ENCODE results near the gene ALDOB.

DNA sequence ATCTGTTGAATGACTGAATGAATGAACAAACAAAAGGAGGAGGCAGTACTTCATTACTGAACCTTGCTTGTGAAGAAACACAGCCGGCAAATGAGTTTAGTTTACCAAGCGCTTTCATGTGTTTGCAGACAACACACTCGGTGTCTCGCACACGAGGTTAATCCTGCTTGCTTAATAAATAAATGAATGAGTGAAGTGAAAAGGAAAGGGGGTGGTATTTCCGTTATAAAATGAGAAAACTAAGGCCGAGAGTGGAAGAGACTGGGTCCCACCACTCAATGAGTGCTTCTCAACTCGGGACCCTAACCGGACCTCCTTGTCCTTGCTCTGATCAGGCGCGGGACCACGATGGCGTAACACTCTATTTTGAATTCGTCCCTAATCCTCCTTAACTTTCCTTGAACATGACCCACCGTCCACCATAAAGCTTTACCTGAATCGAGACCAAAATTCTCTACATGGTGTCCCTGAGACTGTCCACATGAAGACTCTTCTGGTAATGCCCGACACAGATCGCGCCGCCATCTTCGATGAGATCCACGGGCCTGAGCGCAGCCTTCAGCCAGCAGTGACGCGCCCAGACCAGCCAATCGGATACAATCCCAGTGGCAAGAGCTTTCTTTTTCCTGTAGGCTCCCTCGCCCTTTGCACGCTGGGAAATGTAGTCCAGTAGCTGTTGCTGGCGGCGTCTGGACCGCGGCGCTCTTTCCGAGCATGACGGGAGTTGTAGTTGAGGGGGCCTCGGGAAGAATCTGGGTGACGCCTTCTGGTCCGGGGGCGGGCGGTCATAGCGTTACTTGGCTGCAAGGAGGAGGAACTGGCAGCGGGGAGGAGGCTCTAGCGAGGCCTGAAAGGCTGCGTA is 37.3 kb downstream of the ALDOB start, which contains the start of the genes MRPL50 and ZNF189:
- TF ChIP-seq CTCF (IDR thresholded peaks at IDR 0.05; ENCODE audit: control extremely low read depth in 1 of 3, insufficient read depth in 1 of 3, low read depth in 1 of 3, low read length in 3 of 3) (no peak), POLR2A (IDR thresholded peaks at IDR 0.05; ENCODE audit: control extremely low read depth in 1 of 2, low read depth in 2 of 2, low read length in 2 of 2) (peak; percentile 97 to 98), RFX5 (IDR thresholded peaks at IDR 0.05; ENCODE audit: borderline replicate concordance, low read depth, low read length) (no peak), YY1 (IDR thresholded peaks at IDR 0.05; ENCODE audit: low read depth, low read length) (peak; percentile 96), CTBP2 (IDR thresholded peaks at IDR 0.05; ENCODE audit: borderline replicate concordance, insufficient read depth, insufficient read length, low read length) (no peak), SP2 (IDR thresholded peaks at IDR 0.05; ENCODE audit: low read length) (no peak), EZH2 (IDR thresholded peaks at IDR 0.05; ENCODE audit: low read depth, low read length, severe bottlenecking) (no peak), TAF1 (IDR thresholded peaks at IDR 0.05; ENCODE audit: low read depth, low read length) (peak; percentile 98), POLR2AphosphoS5 (IDR thresholded peaks at IDR 0.05; ENCODE audit: low read depth, low read length) (peak; percentile 91)
